ENCODE results near the gene ISG20.

The ISG20 gene

DNA sequence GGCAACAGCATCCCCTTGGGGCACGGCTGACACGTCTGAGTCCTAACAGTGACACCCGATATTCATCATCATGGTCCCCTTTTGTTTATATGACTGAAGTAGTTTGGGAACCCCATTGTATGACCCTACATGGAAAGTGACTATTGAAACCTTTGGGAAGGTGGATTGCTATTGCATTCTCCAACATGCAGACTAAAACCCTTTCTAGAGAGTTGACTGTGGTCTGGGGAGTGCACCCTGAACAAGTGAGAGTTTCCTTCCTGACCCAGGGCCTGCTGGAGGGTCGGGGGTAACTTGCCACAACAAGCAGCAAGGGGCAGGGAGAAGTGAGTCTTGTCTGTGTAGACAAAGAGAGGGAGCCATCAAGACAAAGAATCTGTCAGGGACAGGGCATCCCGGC, 54.4 kb downstream of the ISG20 start:
- no peak for DNase-seq (ENCODE audit: low read depth)

DNA sequence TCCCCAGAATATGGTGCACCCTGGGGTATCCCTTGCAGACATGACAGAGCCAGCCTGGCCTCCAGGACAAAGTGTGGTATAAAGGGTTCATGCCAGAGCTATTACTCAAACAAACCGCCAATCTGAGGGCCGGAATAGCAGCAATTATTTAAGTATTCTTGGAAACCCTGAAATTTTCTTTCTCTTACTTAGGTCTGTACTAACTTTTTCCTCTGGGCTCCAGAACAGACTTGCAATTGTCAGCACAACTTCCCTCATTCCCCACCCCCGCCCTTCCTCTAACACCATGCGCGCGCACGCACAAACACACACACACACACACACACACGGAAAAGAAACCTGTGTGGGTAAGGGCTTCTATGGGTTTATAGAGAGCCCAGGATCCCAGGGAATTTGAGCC, 56.3 kb downstream of the ISG20 start:
- no peak for DNase-seq (ENCODE audit: low read depth)

DNA sequence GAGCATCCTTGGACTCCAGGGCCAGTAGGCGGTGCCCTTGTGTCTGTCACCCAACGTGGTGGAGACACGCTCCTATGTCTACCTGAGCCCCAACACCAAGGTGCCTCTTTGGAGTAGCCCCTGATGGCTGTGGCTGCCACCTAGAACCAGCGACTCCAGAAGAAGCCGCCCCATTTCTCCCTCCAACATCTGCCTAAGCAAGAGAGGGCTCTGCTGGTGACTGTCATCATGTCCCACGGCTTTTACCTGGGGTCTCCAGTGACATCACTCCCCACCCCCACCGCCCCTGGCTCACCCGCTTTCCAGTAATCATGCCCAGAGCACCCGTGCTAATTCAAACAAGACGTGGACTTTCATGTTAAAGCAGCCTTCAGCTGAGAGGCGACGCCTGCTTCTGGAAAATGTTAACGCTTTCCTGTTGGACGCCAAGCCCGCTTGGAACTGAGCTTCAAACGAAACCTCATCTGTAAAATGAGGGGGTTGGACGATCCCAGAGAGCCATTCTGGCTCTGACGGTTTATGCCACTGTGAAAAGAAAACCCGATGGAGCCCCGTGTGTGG, 57.0 kb downstream of the ISG20 start:
- no peak for DNase-seq (ENCODE audit: low read depth)

DNA sequence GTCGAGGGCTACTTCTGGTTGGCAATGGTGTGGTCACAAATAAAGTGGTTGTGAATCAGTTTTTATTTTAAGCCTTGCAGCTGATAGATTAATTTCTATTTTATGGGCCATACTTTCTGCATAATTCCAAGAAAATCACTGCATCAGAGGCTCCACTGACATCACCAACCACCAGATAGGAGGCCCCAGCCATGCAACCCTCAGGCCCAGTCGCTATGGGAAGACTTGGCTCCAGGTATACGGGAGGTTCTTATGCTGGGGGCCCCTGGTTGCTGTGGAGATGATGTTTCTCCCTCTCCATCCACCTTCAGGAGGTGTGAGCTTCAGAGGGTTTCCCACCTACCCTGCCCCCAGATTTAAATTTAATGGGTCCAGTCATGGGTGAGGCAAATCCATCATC, 57.4 kb downstream of the ISG20 start:
- DNase-seq (ENCODE audit: low read depth) = no peak

DNA sequence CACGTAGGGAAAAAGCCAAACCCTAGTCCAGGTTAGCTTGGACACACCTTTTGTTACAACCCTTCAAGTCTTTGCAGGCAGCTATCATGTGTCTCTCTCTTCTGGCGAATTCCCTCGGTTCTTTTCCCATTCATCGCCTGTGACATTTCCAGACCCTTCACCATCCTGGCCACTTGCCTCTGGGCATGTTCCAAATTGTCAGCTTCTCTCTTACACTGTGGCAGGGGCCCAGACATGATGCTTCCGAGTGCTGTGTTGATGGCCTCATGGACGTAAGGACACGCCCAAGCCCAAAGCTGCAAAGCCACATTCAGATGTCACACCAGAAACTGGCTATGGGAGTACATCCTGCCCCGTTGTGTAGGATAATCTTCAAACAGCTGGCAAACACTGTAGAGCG, 58.5 kb downstream of the ISG20 start:
- no peak for DNase-seq (ENCODE audit: low read depth)

DNA sequence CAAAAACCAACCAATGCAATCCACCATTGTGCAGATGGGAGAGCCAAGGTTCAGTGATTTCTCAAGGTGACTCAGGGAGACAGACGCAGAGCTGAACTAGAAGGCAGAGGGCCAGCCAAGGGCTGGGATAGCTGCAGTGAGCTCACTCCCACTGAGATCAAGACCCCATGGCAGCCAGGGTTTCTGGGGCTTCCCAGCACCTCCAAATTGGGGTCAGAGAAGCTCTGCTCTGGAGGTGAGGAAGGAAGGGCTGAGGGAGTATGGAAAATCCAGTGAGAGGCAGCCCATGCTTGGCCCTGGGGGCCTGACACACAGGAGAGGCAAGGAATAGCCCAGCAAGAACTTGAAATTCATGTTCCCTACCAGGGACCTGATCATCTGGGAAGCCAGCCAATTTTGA, 61.0 kb downstream of the ISG20 start:
- no peak for DNase-seq (ENCODE audit: low read depth)

DNA sequence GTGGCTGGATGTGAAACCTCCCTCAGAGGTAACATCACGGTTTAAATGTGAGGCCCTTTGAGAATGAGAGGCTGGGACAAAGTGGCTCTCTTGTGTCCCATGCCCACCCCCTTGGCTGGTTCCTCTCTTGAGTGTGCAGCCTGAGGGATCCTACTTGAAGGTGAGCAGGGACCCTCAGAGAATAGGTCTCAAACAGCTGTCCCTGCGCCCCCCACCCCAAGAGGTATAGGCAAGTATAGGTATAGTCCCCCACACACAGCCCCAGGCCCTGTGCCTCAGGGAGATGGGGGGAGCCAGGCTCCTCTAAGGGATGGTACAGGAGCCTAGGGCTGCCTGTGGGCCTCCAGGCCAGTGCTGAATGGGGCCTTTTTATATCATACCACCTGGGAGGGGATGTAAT, 61.9 kb downstream of the ISG20 start:
- no peak for DNase-seq (ENCODE audit: low read depth)

DNA sequence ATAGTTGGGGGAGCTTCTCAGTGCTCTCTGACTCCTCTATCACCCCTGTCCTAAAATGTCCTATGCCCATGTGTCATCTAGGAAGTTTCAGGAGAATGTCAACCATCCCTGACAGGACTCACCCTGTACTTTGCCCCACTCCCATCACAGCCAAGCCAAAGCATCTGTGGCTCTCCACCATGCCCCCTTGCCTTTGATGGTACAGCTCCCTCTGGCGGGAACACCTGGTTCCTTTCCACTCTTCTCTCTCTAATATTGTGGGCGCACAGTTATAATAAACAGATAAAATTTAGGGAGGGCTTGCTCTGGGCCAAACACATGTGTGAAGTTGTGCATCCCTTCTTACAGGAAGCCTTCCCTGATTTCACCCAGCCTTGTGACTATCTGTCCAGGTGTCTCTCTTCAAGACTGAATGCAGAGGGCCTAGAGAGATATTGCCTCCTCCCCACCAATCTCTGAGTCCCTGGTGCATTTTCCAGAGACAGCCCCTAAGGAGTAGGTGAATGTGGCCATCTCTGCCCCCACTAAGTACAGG, 62.8 kb downstream of the ISG20 start:
- DNase-seq (ENCODE audit: low read depth) = no peak

DNA sequence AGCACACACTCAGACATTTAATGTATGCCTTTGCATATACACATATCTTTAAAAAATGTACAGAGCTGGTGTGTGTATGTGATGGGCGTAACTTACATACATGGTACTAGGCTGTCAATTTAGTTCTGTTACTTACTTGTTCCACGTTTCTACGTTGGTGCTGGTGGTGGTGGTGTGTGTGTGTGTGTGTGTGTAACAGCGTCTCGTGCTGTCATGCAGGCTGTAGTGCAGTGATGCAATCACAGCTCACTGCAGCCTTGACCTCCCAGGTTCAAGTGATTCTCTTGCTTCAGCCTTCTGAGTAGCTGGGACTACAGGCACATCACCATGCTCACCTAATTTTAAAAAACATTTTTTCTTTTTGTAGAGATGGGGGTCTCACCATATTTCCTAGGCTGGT, 64.2 kb downstream of the ISG20 start:
- no peak for DNase-seq (ENCODE audit: low read depth)

DNA sequence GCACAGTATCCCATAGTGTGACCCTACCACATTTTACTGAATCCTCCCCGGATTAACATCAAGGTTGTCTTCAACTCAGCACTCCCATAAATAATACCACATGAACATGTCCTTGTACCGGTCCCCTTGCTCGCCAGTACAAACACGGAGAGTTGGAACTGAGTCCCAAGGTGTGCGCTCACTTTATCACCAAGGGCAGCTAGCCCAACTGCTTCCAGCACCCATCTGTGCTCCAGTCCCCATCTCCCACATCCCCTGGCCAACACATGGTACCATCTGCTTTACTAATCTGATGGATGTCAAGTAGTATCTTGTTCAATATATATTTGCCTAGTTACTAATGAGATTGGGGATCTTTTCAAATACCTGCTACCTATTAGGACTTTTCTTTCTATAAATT, 64.7 kb downstream of the ISG20 start:
- DNase-seq (ENCODE audit: low read depth) = no peak

DNA sequence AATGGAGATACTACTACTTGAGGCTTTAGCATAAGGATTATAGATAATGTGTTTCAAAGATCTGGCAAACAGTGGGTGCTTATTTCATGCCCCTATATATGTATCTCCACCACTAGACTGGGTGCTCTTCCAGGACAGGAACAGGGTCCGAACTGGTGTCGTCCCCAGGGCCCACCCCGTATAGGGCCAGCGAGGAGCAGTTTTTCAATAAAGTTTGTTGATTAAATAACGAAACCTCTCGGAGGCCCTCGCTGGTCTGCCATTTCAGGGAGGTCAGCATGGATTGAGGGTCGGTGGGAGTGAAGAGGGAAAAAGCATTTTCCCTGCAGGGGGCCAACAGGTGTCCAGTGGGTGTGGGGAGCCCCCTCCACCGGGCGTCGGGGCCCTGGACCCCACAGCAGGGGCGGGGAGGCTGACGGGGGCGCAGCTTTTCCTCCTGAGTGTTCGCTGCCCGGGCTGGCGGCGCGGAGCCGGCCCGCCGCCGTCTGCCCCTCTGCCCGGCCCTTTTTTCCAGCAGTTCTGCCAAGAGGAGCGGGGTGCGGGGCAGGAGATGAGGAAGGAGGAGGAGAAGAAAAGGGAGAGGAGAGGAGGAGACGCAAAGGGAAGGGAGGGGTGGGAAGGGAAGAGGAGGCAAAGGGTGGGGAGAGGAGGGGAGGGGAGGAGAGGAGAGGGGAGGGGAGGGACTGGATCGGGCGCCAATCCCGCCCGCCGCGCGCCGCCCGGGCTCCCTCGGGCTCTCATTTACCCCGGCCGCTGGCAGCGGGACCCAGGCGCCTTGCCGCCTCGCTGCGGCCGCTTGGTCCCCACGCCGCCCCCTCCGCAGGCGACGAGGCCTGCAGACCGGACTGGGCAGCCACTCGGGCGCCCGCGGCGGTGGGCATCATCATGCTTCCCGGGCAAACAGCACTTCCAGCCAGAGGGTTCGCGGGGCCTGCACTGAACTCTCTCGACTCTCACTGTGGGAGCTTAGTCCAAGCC, 66.3 kb downstream of the ISG20 start:
- DNase-seq (ENCODE audit: low read depth) = no peak

DNA sequence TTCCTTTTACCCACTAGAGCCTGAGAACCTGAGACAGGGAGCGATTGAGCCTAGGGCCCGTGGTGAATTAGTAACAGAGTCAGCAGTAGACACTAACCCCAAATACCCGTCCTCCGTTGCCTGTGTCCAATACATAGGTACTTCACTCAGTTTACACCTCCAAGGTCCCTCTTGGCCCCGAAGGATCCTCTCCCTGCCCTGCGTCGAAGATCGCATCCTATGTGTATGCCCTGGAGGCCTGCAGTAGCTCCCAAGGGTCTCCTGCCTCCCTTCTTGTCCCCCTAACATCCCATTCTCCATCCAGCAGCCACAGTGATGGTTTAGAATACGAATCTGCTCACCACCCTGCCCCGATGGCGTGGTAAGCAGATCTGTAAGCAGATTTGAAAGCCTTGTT, 67.0 kb downstream of the ISG20 start:
- no peak for DNase-seq (ENCODE audit: low read depth)

All from activated T-cell treated with anti-CD3 and anti-CD28 coated beads for 24 hours (primary cell).